GM21367 (cell line): ENCODE data around the gene PRPSAP1.

Experiments
- ATAC-seq: cut with Tn5 transposase; IDR thresholded peaks from one replicate; pipeline ENCODE4 v1.9.1; 2021; ENCODE audit not compliant: unreplicated experiment

The PRPSAP1 gene

DNA sequence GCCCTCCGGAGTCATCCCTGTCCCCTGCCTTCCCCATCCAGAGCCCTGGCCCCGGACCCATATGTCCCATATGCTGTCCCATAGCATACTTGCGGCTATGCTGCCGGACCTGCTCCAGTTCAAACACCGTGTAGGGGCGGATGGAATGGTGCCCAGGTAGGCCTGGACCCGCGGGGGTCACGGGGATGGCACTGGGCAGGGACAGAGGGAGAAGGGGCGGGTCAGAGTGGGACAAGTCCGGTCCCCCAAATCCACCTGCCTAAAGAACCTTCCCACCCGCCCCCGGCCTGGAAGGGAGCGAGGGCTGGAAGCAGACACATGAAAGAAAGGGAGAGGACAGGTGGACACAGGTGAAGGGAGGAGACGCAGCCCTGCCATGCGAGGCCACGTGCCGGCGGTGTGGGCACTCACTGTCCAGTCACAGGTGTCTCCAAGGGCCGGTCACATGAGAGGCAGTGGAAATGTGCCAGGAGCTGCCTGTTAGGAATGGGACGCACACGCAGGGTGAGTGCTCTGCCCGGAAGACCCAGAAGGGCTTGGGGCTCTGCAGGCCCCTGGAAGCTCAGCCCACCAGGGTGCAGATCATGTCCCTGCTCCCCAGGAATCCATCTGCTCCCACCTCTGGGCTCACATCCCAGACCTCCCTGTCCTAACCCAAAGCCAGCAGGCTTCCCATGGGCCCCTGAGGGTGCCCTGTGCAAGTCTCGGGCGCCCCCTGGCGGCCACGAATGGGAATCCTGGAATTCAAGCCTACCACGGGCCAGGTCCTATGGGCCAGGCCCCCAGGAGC lies 74.6 kb downstream of the PRPSAP1 start:
- ATAC-seq = peak; percentile 44

DNA sequence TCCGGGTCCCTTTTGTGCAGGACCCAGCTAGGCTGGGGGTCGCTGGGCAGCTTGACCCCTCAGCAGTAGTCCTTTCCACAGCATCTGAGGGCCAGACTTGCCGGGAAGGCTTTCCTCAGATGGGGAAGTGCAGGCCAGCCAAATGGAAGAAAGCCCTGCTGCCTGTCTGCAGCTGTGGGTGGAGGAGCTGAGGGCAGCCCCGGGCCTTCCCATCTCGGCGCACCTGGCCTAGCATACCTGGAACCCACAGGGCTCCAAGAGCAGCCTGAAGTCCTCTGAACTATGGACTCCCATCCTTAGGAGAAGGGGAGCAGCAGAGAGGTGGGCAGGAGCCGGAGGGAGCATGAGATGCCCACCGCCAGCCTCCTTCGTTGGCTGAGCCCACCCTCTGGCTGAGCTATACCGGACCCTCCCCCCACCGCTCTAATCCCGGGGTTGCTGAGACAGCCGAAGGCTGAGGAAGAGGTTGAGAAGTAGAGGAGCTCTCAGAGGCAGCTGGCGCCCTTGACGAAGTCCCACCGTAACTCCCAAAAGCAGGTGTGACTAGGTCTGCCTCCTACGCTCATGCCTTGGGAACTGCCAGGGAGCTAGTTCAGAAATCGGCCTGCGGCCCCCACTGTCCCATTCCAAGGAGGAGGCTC lies 75.3 kb downstream of the PRPSAP1 start:
- ATAC-seq = no peak

DNA sequence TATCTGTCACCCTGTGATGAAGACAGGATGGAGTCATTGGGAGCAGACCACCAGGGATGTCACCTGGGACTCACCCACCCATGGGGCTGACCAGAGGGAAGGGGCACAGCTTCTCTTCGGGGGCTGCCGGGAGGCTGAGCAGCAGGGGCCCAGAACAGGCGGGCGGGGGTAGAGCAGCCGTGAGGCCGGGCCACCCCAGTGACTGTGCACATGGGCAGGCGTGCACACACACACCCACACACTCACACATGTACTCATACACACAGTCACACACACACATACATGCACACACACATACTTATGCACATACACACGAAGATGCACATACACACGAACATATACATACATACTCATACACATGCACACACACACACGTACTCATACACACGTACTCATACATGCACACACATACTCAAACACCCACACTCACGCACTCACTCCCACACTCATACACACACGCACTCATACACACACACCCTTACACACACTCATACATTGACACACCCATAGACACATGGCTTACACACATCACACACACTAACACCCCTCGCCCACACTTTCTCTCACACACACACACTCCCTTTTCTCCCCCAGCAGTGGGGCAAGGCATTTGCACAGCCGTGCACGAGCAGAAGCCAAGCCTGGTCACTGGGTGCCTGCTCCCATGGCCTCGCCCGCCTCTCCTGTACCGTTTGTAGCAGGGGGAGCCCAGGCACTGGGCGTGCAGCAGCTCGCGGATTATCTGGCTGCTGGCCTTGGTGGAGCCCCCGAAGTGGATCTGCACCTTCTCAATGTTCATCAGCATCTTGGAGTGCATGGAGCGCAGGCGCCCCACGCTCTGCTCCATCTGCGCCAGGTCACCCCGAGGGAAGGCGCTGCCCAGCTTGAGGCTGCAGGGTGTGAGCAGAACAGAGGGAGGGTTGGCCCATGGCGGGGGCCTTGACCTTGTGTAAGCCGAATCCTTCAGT lies 76.1 kb downstream of the PRPSAP1 start:
- no peak for ATAC-seq

DNA sequence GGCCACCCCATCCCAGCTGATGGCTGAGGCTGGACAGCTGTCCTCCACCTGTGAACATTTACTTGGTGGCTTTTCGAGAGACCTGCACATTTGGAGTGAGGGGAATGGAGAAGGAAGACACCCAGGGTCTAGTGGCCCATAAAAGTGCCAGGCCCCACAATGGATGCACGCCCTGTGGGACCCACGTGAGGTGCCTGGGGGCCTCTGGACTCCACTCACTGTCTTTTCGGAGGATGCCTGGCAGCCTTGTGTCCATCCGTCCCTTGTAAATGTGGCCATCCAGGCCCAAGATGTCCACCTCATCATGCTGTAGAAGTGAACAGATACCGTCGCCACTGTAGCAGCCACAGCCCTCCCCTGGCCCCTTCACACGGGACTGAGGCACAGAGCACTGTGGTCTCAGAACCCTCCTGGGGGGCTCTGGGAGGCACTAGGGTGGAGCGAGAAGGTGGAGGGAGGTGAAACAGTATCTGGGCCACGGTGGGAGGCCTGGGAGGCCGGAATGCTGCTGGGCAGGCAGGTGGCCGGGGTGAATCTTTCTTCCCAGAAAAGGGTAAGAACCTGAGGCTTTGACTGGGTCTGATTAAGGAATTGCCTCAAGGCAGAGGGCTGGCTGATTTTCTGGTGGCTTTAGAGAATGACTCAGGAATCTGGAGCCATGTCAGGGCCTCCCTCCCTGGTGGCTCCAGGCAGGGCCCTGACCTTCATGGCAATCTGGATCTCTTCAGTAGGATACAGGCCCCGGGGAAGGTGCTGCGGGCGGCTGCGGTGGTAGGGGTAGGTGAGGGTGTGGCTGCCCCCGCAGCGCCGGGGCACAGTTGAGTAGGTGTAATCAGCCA lies 77.0 kb downstream of the PRPSAP1 start:
- ATAC-seq = no peak

DNA sequence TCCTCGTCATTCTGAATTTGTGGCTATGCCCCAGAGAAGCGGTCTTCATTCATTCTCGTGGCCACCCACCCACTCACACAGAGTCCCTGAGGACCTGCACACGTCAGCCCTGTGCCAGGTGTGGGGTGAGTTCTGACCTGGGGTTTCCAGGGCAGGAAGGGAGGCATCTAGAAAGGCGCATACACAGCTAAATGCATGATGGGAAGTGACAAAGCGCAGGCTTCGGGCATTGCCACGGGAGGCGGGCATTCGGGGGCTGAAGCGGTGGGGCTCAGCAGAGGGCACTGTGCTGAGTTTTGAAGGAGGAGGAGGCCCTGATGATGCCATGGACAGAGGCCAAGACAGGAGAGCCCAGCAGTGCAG lies 77.7 kb downstream of the PRPSAP1 start:
- ATAC-seq = no peak

DNA sequence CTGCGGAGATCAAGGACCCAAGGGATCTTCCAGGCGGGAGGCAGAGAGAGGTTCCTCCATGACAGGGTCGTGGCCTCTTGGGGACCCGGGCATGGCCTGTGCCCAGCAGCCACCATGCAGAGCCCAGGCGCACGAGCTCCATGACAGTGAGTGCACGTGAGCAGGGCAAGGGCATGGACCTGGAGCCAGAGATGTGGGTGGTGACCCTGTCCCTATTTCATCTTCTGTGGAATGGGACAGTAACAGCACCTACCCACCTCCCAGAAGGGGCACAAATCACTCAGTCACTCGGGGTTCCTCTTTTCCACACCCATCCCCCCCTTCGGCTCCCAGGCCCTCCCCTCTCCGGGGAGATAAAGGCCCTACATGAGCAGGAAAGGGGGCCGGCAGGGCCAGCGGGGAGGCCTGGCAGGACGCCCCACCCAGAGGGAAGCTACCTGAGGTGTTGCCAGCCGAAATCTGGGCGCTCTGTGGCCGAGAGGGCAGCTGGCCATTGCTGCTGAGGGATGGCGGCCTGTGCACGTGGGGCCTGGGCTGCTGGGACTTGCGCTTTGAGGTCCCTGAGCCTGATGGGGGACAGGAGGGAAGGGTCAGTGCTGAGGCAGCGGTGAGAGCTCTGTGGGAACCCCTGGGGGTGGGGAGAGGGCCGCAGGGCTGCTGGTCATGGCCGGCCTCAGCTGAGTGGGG lies 78.2 kb downstream of the PRPSAP1 start:
- ATAC-seq = no peak

DNA sequence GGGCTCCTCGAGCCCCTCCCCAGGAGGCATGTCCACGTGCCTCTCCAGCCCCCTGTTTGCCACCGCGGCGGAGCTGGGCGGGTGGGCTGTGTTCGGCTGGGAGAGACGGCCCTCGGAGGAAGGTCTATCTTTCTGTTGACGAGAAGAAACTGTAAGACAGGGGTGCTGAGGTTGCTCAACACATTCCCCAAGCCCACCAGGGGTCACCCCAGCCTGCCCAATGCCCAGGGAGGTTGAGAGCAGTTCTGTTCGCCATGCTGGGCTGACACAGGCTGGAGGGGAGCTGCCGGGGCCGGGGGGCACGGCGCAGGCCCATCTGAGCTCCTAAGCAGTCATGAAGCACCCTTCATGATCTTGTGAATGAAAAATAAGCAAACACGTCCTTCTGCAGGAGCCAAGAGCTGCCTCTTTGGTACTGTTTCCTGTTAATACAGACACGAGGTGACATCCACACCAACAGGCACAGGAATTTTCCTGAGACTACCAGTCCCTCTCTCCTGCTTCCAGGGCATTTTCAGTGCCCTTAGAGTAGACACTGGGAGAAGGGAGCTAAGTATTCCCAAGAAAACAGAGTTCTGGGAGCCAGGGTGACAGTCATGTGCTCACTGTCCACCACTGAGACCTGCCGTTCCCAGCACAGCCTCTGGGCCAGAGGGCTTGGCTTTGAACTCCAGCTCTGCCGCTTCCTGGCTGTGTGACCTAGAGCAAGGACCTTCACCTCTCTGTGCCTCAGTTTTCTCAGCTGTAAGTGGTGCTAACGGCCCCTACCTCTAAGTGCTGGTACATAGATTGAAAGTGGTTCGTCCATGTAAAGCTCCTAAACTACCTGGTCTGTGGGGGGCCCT lies 79.4 kb downstream of the PRPSAP1 start:
- no peak for ATAC-seq

DNA sequence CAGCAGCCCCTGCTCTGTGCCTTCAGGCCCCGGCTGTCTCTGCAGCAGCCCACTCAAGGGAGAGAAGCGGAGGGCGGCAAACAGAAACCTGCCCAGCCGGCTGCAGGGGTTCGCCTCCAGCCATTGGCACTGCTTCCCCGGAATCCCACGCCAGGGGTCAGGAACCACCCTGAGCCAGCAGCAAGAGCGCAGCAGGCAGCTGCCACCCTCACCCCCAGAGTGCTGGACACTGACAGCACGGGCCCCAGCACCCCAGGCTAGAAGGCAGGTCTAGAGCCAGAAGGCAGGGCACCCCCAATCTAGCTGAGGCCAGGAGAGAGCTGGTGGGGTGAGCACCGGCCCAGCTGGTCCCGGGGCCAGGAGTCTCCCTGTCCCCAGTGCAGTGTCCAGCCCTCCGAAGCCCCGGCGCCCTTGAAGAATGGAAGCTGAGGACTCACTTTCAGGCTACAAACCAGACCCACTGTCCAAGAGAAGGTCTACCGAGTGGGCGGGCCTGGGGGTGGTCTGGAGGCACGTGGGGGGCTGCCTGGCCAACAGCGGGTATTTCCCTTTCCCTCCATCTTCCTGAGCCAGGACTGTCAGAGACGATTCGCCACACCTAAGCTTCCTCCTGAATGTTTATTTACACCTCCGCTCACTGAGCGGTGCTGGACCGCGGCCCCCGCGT lies 80.1 kb downstream of the PRPSAP1 start:
- no peak for ATAC-seq

DNA sequence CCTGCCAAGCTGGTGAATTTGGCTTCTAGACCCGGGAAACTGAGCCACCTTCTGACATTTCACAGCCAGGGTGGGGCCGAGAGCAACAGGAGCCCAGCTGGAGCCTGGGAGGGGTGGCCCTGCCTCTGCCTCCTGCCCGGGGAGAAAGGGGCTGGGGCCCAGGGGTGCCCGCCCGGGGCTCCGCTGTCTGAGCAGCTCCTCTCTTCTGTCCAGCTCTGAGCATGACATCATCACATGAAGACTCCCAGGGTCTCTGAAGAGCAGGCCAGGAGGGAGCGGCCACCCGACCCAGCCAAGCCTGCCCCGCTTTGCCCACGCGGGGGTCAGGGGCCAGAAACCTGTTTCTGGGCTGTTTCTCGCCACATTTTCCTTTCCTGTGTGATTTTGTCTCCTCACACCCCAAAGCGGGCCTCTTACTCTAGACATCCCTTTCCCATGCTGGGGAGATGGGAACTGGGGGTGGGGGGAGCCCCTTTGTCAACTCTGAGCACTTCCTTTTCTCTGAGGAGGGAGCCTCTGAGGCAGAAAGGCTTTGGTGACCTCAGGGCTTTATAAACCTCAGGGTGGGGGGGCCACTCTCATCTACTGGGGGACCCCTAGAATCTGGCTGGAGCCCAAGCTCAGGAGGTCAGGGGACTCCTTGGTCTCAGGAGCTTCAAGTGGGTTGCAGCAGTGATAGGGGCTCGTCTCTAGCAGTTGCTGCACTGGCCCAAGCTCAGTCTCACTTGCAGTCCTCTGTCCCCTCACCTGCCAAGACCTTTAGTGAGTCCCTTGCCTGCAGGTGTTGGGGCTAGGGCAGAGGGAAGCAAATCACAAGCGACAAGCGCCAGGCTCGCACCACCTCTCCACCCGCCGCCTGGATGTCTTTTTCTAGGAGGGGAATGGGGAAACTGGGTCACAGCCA lies 80.9 kb downstream of the PRPSAP1 start:
- peak; percentile 2 for ATAC-seq

DNA sequence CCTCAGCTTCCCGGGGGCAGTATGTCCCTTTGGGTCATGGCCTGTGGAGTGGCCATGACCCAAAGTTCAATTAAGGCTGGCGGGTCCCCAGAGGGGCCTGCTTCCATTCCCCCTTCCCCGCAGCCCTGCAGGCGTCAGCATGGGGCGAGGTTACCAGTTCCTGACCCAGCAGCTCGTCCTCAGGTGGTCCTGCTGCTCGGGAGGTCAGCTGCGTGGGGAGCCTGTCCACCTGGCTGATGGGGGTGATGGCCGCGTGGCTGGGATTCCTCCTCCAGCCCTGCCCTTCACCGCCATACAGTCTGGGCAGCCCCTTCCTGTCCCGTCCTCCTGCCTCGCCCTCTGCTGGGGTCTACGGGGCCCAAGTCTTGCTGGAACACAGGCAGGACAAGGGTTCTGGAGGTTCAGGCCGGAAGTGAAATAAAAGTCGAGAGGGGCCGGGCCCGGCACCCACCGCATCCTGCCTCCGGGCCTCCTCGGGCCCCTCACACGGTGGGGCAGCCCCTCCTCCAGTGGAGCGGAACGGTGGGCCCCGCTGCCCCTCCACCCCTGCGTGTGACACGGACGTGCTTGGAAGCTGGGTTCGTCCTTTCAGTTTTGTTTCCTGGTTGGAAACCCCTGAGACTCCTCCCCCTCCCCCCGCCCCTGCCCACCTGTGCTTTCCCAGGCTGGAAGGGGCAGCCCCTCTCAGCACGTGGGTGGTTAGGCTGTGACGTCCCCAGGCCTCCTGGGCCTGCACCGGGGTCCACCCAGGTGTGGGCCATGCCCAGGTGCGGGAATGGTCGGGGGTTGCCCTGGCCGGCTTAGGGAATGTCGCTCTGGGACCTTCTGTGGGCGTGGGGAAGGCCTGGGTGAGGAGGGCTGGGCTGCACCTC lies 81.8 kb downstream of the PRPSAP1 start:
- ATAC-seq = peak; percentile 40

DNA sequence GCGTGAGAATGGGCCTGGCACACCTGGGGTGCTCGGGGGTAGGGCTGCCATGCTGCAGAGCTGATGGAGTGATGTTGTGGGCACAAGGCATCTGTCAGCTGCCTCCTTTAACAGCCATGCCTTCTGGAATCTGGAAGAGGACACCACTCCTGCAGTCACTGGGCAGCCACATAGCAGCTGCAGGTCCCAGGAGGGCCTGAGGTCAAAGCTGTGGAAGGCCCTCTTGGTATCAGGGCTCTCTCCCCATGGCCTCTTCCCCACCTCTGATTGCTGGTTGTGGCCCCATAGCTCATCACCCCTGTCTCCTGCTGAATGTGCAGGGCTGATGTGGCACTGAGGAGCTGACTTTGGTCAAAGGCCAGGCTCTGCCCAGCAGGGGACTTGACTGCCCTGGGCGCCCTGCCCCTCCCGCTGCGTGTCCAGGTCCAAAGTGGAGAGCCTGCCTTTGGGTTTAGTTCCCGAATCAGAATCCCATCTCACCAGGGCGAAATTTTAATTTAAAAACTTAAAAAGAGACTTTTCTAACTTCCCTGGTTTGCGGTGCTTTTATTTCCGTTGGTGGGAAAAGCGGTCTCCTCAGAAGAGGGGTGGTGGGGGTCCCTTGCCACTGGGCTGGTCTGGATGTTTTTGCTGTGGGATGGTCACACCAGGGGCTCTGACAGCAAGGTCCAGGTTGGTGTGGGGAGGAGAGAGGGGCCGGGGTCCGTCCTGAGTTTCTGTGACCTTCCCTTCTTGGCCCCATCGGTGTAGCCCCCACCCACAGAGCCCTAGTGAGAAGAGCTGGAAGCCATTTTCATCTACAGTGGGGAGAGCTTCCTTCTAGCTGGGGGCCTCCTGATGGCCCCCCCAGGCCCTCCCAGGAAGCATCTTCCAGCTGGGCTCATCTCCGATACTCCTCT lies 82.7 kb downstream of the PRPSAP1 start:
- ATAC-seq = no peak

DNA sequence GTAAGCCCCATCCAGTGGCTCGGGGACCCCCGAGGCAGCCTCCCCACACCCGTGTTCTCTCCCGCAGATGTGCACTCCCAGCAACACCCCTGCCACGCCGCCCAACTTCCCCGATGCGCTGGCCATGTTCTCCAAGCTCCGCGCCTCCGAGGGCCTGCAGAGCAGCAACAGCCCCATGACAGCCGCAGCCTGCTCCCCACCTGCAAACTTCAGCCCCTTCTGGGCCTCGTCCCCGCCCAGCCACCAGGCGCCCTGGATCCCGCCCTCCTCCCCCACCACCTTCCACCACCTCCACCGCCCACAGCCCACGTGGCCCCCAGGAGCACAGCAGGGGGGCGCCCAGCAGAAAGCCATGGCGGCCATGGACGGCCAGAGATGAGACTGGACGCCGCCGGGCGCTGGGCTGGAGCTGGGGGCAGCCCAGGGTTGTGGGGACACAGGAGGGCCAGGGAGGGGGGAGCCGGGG lies 83.6 kb downstream of the PRPSAP1 start:
- no peak for ATAC-seq

DNA sequence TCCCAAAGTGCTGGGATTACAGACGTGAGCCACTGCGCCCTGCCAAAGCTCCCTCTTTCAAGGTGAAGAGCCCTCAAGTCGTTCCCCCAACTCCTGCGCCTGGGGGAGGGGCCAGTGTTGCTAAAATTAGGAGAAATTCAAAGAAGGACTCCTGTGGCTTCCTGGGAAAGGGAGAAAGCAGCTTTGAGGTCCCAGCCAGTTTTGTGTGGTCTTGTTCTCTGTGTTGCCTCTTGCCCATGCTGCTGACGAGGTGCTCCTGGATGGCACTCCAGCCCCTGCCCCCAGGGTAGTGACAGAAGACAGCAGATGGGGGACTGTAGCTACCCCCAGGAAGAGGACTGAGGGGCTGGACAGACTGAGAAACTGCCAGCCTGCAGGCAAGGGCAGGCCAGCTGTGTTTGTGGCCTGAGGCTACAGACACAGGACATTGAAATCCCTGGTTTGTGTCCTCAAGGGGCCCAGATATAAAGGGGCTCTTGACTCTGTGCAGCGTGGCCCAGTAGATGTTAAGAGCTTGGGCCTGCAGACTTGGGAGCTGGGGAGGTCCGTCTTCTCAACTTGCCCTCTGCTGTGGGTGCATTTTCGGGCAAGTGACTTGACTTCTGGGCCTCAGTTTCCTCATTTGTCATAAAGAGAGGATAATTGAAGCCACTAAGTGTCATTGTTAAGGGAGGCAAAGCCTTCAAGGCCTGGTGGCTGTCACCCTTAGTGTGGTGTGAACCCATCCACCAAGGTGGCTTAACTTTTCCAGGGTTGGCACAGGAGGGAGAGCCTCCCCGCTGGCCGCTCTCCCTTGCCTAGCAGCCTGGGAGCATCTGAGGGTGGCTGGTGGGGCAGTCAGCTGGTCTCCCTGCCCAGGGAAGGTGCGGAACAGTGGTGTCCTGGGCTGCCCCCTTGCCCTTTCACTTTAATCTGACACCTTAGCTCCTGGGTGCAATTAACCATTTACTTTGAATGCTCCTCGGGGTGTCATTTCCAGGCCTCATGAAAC lies 84.4 kb downstream of the PRPSAP1 start:
- no peak for ATAC-seq

DNA sequence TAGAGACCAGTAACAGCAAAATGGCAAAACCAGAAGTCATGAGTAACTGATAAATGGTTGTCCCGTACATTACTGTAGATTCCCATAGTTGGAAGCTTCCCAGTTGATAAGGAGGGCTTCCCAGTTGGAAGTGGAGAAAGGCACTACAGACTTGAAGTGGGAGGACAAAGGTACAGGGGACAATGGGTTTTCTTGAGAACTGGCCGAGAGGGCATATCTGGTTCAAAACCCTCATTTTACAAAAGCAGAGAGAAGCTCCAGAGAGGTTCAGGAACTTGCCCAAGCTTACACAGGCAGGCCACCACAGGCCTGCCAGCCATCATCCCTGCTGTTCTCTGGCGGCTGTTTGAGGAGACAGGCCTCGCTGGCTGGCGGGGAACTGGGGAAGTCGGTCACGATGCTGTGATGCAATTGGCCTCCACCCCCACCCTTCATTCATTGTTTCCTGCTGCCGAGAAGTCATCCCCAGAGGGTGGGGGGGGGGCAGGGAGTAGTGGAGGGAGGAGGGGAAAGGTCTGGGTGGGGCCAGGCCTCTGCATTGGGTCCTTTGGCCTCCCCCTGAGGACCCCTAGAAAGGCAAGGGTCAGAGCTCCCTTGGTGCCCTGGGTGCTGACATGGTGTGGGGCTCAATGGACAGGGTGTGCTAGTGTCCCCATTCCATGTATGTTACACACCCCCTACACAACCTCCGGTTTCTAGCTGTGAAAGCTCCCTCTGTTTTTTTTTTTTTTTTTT lies 85.5 kb downstream of the PRPSAP1 start:
- ATAC-seq = no peak
